Type B pancreatic cell (in vitro differentiated cells): Measurements from ENCODE around the gene ADRB2. TPM values are rescaled to one million over a fixed set of nuclear protein-coding genes. Genes with fewer than 3 reads are reported as not detected.

Experiments used
- DNase-seq: peaks from one replicate; pipeline ENCODE4 v3.0.0; 2021; ENCODE audit warnings: mixed read lengths; ENCODE audit not compliant: unreplicated experiment; ENCODE audit errors: extremely low spot score
- H3K27ac Mint-ChIP-seq: 2 replicates; pipeline ENCODE4 v1.8.0; 2021; ENCODE audit warnings: mild to moderate bottlenecking, mixed read lengths
- H3K27me3 Mint-ChIP-seq: 2 replicates; pipeline ENCODE4 v1.8.0; 2021; ENCODE audit warnings: mixed read lengths
- H3K36me3 Mint-ChIP-seq: 2 replicates; pipeline ENCODE4 v1.8.0; 2021; ENCODE audit warnings: mixed read lengths
- H3K4me1 Mint-ChIP-seq: one replicate; pipeline ENCODE4 v1.8.0; 2021; ENCODE audit warnings: mixed read lengths; ENCODE audit not compliant: unreplicated experiment
- H3K4me3 Mint-ChIP-seq: 2 replicates; pipeline ENCODE4 v1.8.0; 2021; ENCODE audit warnings: mild to moderate bottlenecking, mixed read lengths
- H3K9me3 Mint-ChIP-seq: 2 replicates; pipeline ENCODE4 v1.8.0; 2021; ENCODE audit warnings: mixed read lengths
- CTCF ChIP-seq: fragments of 200-600 bp; sonication (generic); conservative IDR thresholded peaks from 2 replicates; pipeline ENCODE4 v1.5.0; 2021; ENCODE audit warnings: antibody characterized with exemption, mild to moderate bottlenecking
- total RNA-seq: library from RNA; stranded (reverse); gene quantifications from 2 replicates; pipeline ENCODE4 v1.2.1, GENCODE V29; 2021; ENCODE audit warnings: low replicate concordance

The ADRB2 gene
- total RNA-seq, 1 donor from 2014 or later, result 1.3 TPM

- DNase-seq, result no peak
- H3K27ac Mint-ChIP-seq, result no peak overlapping the region
- H3K27me3 Mint-ChIP-seq, result peaks cover 10% of the 10 kb centered on the region
- TF ChIP-seq CTCF, result no peak
- H3K36me3 Mint-ChIP-seq, result no peaks in the 10 kb centered on the region
- H3K4me1 Mint-ChIP-seq, result no peaks in the 10 kb centered on the region
- H3K4me3 Mint-ChIP-seq, result no peak overlapping the region
- no peaks in the 10 kb centered on the region for H3K9me3 Mint-ChIP-seq
These were observed 30.0 kb downstream of the ADRB2 start for GRCh38 chr5:148856424-148856823.

GRCh38 chr5:148857474-148857873 is 31.1 kb downstream of the ADRB2 start:
- Mint-ChIP-seq H3K36me3 (no peaks in the 10 kb centered on the region), H3K27me3 (peaks cover 7% of the 10 kb centered on the region), H3K9me3 (no peaks in the 10 kb centered on the region), H3K27ac (no peak overlapping the region), H3K4me1 (no peaks in the 10 kb centered on the region), H3K4me3 (no peak overlapping the region)
- no peak for TF ChIP-seq CTCF
- no peak for DNase-seq

- peaks cover 9% of the 10 kb centered on the region for H3K27me3 Mint-ChIP-seq
- no peak for TF ChIP-seq CTCF
- no peak for DNase-seq
- no peaks in the 10 kb centered on the region for H3K36me3 Mint-ChIP-seq
- H3K27ac Mint-ChIP-seq, result no peak overlapping the region
- H3K4me1 Mint-ChIP-seq, result no peaks in the 10 kb centered on the region
- H3K9me3 Mint-ChIP-seq, result no peaks in the 10 kb centered on the region
- H3K4me3 Mint-ChIP-seq, result no peak overlapping the region
These were observed 31.7 kb downstream of the ADRB2 start for GRCh38 chr5:148858106-148858505.

DNA sequence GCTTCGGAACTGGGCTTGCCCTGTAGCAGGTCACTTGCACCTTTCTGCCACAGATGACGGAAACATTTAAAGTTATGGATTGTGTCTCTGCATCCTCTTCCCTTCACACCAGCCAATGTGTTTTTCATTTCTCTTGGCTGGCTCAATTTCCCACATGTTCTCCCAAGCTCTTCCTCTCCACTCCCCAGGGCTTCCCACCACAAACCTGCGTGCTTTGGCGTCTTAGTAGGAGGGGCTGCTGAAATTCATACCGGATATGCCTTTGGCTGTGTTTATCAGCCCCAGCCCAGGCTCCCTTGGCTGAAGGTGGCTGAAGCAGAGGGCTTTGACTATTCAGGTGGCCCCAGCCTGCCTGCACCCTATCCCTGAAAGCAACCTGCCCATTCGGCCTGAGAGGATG is 32.1 kb downstream of the ADRB2 start:
- DNase-seq, result no peak
- H3K36me3 Mint-ChIP-seq, result no peaks in the 10 kb centered on the region
- H3K27ac Mint-ChIP-seq, result no peak overlapping the region
- H3K9me3 Mint-ChIP-seq, result no peaks in the 10 kb centered on the region
- no peaks in the 10 kb centered on the region for H3K4me1 Mint-ChIP-seq
- peaks cover 12% of the 10 kb centered on the region for H3K27me3 Mint-ChIP-seq
- no peak for TF ChIP-seq CTCF
- no peak overlapping the region for H3K4me3 Mint-ChIP-seq

- no peak overlapping the region for H3K27ac Mint-ChIP-seq
- H3K4me3 Mint-ChIP-seq, result no peak overlapping the region
- H3K27me3 Mint-ChIP-seq, result peaks cover 15% of the 10 kb centered on the region
- H3K4me1 Mint-ChIP-seq, result no peaks in the 10 kb centered on the region
- no peaks in the 10 kb centered on the region for H3K9me3 Mint-ChIP-seq
- TF ChIP-seq CTCF, result no peak
- DNase-seq, result no peak
- H3K36me3 Mint-ChIP-seq, result no peaks in the 10 kb centered on the region
These were observed 33.3 kb downstream of the ADRB2 start for GRCh38 chr5:148859703-148860102.

- Mint-ChIP-seq H3K4me3 (no peak overlapping the region), H3K36me3 (no peaks in the 10 kb centered on the region), H3K27me3 (peaks cover 15% of the 10 kb centered on the region), H3K4me1 (no peaks in the 10 kb centered on the region), H3K27ac (no peak overlapping the region), H3K9me3 (no peaks in the 10 kb centered on the region)
- DNase-seq, result no peak
- no peak for TF ChIP-seq CTCF
These were observed 34.2 kb downstream of the ADRB2 start for GRCh38 chr5:148860599-148860998.
